Measurements from ENCODE around the gene SPATA32. TPM values are rescaled to one million over a fixed set of nuclear protein-coding genes. Genes with fewer than 3 reads are reported as not detected.

The SPATA32 gene
- polyA plus RNA-seq, 2 of the 4 experiments (the other 2 are of a cell fraction): 0.05 to 0.21 TPM

DNA sequence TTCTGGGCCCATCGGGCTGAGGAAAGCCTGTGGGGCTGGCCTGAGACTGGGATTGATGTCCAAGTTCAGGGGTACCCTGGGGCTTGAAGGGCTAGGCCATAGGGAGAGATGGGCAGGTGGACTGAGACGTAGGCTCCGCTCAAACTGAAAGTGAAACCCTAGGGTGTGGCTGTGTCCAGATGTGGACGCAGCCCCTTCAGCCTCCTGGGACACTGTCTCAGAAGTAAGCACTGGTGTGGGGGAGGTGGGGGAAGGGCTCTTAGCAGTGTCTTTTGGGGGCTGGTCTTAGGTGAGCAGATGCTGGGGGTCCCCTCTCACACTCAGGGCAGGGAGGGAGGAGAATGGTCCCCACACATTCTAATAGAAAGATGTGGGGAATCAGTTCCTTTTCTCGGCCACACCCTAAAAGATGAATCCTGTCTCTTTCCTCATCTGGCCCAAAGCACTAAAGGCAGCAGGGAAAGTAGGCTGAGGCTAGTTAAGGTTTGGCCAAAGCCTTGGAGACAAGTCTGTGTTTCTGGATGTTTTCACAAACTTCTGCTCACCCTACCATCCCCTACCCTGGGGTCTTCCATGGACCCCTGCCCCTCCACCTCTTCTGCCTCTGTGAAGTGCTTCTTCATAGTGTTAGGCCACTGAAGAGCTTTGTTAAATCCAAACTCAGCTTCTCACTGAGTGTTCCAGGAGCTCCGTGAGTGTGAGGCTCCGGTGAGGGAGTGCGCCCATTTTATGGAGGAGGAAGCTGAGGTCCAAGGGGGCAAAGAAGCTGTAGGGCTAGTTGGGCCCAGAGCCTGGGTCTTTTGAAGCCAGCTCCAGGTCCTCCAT, 34.6 kb downstream of the SPATA32 start:
- 0 out of 3 replicates have a peak overlapping the region, but pooled peaks have one; percentile 3 for H3K4me3 ChIP-seq
- FAIRE-seq: no peak
- DNase-seq (ENCODE audit: low read depth in 1 of 2, low spot score in 1 of 2): no peak
- POLR2A ChIA-PET: interaction anchor here (1.3 to 2.2 kb wide), 4 partner anchors 8 to 78 kb away, joined by 3 to 37 read pairs (median 8); partner anchors contain the start of gene HEXIM1
- TF ChIP-seq HDAC2 (IDR thresholded peaks at IDR 0.05): peak; percentile 77; the same call in 1 of the 2 replicates
- TF ChIP-seq, protein P1, sequence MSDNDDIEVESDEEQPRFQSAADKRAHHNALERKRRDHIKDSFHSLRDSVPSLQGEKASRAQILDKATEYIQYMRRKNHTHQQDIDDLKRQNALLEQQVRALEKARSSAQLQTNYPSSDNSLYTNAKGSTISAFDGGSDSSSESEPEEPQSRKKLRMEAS (IDR thresholded peaks at IDR 0.05): peak; percentile 48; the same call in 1 of the 2 replicates
- TF ChIP-seq RCOR1 (IDR thresholded peaks at IDR 0.05; ENCODE audit: low read depth, low read length): peak; percentile 91; the same call in 1 of the 2 replicates
- peak; percentile 47 for TF ChIP-seq CHD2 (IDR thresholded peaks at IDR 0.05; ENCODE audit: low read length, partially characterized antibody)
- peak; percentile 94 for TF ChIP-seq KDM1A (IDR thresholded peaks at IDR 0.05; ENCODE audit: low read depth)
- 0 out of 2 replicates have a peak, but pooled peaks have one; percentile 24 for TF ChIP-seq HOXB13 (CRISPR knock-in tag; IDR thresholded peaks at IDR 0.05; ENCODE audit: low read depth)
- no peak for TF ChIP-seq CHD4 (IDR thresholded peaks at IDR 0.05; ENCODE audit: borderline replicate concordance)
- no peak for TF ChIP-seq HMGXB4 (CRISPR knock-in tag; IDR thresholded peaks at IDR 0.05; ENCODE audit: borderline replicate concordance)
- peak overlapping the region; percentile 97 for H3K27ac ChIP-seq
- 47% methylated on average over 8 of the region's 8 CpGs for WGBS (ENCODE audit: missing lambda C conversion rate)
- no peak for ATAC-seq
- peak overlapping the region; percentile 92 for H3K4me2 ChIP-seq
- H3K4me1 ChIP-seq: peaks cover 95% of the 10 kb centered on the region
- H3K9me3 ChIP-seq: no peaks in the 10 kb centered on the region
- CTCF ChIA-PET: interaction anchor here (0.8 to 52.3 kb wide), 18 partner anchors 1 to 625 kb away, joined by 3 to 2147 read pairs (median 5); partner anchors contain the start of genes ACBD4, FMNL1, HEXIM1 and HEXIM2

GRCh38 chr17:45226576-45226975, 35.3 kb downstream of the SPATA32 start:
- WGBS (ENCODE audit: missing lambda C conversion rate): 69% methylated on average over 3 of the region's 3 CpGs
- peaks cover 87% of the 10 kb centered on the region for H3K4me1 ChIP-seq
- ATAC-seq: no peak

More at GRCh38 chr17:45226576-45226975, 35.3 kb downstream of the SPATA32 start:
- H3K4me3 ChIP-seq: 0 out of 3 replicates have a peak overlapping the region, but pooled peaks have one; percentile 3
- peak overlapping the region; percentile 97 for H3K27ac ChIP-seq
- CTCF ChIA-PET: interaction anchor here (0.9 to 52.3 kb wide), 16 partner anchors 0 to 626 kb away, joined by 3 to 2147 read pairs (median 6); partner anchors contain the start of genes ACBD4, FMNL1, HEXIM1 and HEXIM2
- H3K4me2 ChIP-seq: peak overlapping the region; percentile 92
- POLR2A ChIA-PET: interaction anchor here (1.2 to 1.7 kb wide), 4 partner anchors 8 to 78 kb away, joined by 3 to 21 read pairs (median 3); partner anchors contain the start of gene HEXIM1
- TF ChIP-seq FOXS1 (CRISPR knock-in tag; IDR thresholded peaks at IDR 0.05) (no peak), NFE2L2 (conservative IDR thresholded peaks at IDR 0.05; ENCODE audit: low read length) (no peak), HEYL (CRISPR knock-in tag; IDR thresholded peaks at IDR 0.05) (no peak), RFX5 (IDR thresholded peaks at IDR 0.05) (no peak), CBX2 (IDR thresholded peaks at IDR 0.05; ENCODE audit: borderline replicate concordance, low read depth) (no peak), GATA3 (IDR thresholded peaks at IDR 0.05; ENCODE audit: borderline replicate concordance) (no peak), CBX8 (IDR thresholded peaks at IDR 0.05) (no peak), BHLHE40 (IDR thresholded peaks at IDR 0.05; ENCODE audit: low read depth, low read length) (no peak), REST (IDR thresholded peaks at IDR 0.05) (no peak), HOXB5 (CRISPR knock-in tag; IDR thresholded peaks at IDR 0.05) (no peak), SREBF2 (IDR thresholded peaks at IDR 0.05) (no peak), MYC (IDR thresholded peaks at IDR 0.05; ENCODE audit: borderline replicate concordance, low read length) (no peak), ESRRA (IDR thresholded peaks at IDR 0.05; ENCODE audit: borderline replicate concordance, low read length) (no peak), EHMT2 (IDR thresholded peaks at IDR 0.05; ENCODE audit: low read depth) (no peak), HDAC2 (IDR thresholded peaks at IDR 0.05) (no peak), PBX3 (IDR thresholded peaks at IDR 0.05) (no peak)
- TF ChIP-seq, protein P2, sequence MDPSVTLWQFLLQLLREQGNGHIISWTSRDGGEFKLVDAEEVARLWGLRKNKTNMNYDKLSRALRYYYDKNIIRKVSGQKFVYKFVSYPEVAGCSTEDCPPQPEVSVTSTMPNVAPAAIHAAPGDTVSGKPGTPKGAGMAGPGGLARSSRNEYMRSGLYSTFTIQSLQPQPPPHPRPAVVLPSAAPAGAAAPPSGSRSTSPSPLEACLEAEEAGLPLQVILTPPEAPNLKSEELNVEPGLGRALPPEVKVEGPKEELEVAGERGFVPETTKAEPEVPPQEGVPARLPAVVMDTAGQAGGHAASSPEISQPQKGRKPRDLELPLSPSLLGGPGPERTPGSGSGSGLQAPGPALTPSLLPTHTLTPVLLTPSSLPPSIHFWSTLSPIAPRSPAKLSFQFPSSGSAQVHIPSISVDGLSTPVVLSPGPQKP (IDR thresholded peaks at IDR 0.05; ENCODE audit: low read depth, low read length): no peak
- TF ChIP-seq, protein P3, sequence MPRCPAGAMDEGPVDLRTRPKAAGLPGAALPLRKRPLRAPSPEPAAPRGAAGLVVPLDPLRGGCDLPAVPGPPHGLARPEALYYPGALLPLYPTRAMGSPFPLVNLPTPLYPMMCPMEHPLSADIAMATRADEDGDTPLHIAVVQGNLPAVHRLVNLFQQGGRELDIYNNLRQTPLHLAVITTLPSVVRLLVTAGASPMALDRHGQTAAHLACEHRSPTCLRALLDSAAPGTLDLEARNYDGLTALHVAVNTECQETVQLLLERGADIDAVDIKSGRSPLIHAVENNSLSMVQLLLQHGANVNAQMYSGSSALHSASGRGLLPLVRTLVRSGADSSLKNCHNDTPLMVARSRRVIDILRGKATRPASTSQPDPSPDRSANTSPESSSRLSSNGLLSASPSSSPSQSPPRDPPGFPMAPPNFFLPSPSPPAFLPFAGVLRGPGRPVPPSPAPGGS (IDR thresholded peaks at IDR 0.05): no peak
- DNase-seq (ENCODE audit: low read depth in 1 of 2, low spot score in 1 of 2) (no peak), FAIRE-seq (no peak)
- H3K9me3 ChIP-seq: no peaks in the 10 kb centered on the region
